Measurements from ENCODE around the gene NOTCH3.

NOTCH3 gene

DNA sequence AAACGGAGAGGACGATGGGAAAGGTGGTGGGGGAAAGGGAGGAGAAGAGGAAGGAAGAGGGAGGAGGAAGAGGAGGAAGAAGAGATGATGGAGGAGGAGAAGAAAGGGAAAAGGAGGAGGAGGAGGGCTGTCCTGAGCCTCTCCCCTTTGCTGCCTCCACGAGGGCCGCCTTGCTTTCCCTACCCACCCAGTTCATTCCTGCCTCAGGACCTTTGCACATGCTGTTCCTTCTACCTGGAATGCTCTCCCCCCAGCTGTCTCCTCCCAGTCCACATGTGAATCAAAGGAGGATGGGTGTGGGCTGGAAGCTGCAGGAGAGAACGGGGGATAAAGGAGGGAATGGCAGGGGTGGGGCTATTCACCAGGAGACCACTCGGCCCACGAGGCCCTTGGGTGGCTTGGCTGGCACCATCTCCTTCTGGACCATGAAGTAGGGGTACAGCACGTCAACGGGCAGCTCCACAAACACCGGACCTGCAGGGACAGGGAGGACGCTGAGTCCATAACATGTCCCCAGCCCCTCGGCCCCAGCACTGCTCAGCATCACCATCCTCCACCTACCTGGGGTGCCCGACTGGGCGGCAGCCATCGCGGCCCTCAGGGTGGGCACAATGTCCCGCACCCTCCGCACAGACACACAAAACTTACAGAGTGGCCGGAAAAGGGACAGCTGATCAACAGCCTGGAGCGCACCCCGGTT lies 78.3 kb downstream of the NOTCH3 start:
- no peak for DNase-seq

DNA sequence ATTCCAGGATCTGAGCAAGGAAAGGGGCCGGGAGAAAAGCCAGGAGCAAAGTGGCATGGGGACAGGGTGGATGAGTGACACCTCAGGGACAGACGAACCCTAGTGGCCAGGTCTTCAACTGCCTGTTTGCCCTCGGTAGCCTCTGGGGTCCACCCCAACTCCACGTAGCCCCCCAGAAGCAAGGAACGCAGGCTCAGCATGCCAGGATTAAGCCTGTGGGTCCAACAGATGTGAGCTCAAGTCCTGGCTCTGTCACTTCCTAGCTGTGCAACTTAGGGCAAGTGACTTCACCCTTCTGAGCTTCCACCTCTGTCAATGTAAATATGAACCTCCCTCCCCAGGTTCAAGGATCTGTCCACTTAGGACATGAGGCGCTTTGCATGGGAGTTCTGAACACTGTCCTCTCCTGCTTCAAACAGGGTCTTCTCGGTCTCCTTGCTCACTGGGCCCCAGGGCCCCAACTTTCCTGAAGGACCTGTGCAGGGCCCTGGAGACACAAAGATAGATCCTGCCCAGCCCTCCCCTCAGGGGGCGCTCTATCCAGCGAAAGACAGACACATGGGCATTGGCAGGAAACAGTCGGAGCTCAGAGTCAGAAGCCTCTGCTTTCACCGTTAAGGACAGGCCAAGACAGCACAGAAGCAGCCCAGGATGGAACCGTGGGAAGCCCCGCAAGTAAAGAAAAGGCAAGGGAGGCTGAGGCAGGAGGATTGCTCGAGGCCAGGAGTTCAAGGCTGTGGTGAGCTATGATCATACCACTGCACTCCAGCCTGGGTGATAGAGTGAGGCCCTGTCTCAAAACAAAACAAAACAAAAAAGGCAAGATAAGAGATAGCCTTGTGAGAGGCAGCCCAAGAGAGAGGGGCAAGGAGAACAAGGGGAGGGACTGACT lies 80.4 kb downstream of the NOTCH3 start:
- DNase-seq, result no peak

DNA sequence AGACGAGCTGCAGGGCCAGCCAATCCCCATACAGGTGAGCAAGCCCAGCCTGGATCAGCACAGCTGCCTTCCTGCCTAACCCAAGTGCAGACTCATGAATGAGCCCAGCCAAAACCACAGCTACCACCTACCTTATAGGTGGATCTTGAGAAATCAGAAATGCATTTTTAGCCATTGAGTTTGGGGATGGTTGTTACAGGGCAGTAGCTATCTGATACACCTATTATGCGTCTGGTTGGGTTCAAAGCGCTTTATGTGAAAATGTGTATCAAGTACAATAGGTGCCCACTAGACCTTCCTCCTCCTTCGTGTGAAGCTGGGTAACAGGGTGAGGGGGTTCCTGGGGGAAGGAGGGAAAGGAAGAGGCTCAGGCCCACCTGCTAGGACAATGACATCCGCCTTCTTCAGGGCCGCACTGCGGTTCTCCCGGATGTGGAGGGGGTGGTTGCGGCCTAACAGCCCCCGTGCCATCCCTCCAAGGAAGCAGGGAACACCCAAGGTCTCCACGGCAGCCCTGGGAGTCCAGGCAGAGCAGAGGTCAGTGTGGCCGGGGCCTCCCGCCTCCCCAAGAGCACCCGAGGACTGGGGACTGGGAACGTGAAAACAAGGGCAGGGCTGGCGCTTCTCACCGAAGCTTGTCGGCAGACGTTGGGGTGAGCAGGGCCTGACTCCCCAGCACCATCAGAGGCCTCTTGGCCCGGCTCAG lies 81.9 kb downstream of the NOTCH3 start:
- DNase-seq, result no peak

DNA sequence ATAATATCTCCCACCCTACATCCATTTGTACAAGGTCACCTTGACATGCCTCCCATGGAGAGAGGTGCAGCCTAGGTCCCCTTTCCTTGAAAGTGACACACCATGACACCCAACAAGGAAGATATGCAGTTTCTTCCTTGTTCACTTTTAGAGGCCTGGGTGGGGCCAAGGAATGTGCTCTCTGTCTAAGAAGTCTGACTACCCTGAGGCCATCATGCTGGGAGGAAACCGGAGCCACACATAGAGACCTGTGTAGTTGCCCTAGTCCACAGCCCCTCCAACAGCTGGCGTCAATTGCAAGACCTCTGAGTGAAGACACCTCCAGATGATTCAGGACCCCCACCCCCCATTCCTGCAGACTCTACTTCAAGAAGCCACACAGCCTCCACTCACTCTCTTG lies 82.5 kb downstream of the NOTCH3 start:
- DNase-seq, result no peak

GRCh38 chr19:15116856-15117255 lies 83.9 kb downstream of the NOTCH3 start:
- no peak for DNase-seq

DNA sequence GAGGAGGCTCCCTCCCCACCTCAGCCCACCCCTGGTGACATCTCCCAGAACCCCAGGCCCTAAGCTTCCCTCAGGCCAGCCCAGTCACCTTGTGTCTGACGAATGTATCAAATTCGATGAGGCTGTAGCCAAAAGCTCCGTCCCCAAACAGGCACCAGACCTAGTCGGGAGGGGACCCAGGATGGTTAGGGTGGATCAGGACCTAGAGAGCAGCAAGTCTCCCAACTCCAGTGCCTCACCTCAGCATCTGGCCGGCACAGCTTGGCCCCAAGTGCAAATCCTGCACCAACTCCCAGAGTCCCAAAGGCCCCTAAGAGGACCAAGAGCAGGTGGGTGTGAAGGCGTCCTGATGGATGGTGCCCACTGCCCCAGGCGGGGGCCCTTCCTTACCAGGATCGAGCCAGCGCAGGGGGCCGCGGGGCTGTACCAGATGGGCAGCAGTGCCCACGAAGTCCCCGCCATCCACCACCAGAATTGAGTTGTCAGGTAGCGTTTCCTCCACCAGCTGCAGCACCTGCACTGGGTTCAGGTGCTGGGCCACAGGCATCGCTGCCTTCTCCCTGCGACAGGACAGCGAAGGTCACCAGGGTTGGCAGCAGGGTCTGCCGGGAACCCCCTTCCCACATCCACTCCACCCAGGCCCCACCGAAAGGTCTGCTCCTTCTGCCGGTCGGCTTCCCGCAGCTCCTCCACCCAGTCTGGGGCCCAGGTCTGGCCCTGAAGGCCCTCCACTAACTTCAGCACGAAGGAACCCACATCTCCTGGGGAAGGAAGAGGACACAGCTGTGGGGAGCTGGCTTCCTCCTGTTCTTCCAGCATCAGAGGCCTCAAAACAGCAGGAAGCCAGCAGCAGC lies 84.8 kb downstream of the NOTCH3 start:
- DNase-seq, result no peak

DNA sequence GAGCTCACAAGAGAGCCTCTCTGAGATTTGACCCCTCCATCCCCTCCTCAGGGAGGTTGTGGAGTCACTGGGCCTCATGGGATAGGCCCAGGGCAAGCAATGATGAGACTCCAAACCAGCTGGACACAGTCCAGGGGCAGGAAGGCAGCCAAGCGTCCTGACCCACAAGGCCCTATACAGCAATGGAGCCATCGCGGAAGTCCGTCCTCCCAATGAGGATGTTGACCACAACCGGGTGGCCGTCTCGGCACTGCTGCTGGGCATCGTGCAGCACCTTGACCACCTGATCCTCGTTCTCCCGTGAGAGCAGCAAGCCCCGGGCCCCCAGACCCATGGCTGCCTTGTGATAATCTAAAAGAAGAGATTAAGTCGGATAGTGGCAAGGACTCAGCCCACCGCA lies 85.7 kb downstream of the NOTCH3 start:
- DNase-seq, result no peak

DNA sequence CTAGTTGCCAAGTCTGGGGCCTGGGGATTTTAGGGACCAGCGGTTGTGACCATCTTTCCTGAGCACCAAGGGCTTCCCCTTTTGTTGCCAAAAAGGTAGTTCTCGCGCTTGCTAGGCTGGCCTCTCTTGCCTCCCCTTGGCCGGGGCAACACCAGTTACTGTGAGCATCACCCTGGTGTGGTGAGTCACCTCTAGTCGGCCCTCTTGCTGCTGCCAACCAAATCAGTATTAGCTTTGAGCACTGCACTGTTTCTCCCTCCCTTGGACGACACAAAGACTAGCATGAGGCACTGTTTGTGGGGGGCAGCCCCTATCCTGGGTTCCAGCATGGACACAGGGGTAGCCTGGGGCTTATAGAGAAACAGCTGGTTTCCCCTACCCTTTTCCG lies 86.6 kb downstream of the NOTCH3 start:
- DNase-seq, result no peak

DNA sequence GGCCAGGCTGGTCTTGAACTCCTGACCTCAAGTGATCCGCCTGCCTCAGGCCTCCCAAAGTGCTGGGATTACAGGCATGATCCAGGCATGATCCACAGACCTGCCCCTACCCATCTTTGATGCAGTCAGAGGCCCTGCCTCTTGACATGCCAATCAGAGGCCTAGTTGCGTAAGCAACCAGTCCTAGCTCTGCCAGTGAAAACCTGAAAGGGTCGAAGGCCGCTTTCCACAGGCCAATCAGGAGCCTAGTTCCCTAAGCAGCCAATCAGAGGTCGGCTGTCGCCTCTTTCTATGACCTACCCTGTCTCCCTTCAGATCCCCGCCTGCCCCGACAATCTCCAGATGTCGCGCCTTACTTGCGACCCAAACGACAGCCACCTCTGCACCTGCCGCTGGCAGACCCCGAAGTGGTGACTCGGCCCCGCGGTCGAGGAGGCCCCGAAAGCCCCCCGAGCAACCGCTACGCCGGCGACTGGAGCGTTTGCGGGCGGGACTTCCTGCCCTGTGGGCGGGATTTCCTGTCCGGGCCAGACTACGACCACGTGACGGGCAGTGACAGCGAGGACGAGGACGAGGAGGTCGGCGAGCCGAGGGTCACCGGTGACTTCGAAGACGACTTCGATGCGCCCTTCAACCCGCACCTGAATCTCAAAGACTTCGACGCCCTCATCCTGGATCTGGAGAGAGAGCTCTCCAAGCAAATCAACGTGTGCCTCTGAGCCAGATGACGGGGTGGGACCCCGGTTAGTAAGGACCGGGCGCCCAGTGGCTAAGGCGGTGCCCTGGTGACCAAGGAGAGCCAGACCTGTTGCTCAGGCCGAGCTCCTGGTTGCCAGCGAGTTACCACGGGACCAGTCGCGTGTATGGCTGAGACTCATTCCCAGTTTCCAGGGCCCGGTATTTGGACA lies 87.3 kb downstream of the NOTCH3 start:
- no peak for DNase-seq

DNA sequence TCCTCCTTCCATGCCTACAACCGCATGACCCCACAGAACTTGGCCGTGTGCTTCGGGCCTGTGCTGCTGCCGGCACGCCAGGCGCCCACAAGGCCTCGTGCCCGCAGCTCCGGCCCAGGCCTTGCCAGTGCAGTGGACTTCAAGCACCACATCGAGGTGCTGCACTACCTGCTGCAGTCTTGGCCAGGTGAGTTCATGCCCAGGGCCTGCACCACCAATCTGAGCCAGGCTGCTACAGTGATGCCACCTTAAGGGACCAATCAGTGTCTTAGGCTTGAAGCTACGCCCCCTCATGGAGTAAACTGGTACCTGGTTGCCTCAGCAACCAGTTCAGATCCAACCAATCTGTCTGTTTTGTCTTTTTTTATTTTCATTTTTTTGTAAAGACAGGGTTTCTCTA lies 88.4 kb downstream of the NOTCH3 start:
- no peak for DNase-seq

GRCh38 chr19:15111758-15112157 lies 89.0 kb downstream of the NOTCH3 start:
- DNase-seq, result no peak

GRCh38 chr19:15110418-15110815 lies 90.4 kb downstream of the NOTCH3 start:
- no peak for DNase-seq

DNA sequence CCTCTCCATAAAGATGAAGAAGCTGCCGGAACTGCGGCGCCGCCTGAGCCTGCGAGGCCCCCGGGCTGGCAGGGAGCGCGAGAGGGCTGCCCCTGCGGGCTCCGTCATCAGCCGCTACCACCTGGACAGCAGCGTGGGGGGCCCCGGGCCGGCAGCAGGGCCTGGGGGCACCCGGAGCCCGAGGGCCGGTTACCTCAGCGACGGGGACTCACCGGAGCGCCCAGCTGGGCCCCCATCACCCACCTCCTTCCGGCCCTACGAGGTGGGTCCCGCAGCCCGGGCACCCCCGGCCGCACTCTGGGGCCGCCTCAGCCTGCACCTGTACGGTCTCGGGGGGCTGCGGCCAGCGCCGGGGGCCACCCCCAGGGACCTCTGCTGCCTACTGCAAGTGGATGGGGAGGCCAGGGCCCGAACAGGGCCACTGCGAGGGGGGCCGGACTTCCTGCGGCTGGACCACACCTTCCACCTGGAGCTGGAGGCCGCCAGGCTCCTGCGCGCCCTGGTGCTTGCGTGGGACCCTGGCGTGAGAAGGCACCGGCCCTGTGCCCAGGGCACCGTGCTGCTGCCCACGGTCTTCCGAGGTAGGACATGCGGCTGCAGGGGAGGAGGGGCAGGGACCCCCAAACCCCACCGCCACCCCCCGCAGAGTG lies 90.9 kb downstream of the NOTCH3 start:
- no peak for DNase-seq
